ENCODE data around the gene CYBB.

CYBB gene

DNA sequence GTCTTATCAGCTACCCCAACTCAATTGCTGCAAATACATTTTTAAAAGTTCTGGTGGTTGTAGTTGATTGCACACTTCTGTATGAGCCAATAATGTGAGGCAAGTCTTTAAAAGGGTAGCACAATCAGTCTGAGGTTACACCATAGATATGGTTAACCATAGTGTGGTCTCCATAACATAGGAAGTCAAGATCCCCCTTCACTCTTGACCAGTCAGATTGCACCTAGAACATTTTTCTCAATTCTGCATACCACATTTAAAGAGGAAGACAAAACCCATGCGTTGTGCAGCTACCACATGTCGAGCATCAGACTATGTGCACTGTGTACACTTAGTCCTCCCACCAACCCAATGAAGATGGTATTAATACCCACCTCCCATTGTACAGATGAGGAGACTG lies 26.5 kb upstream of the CYBB start:
- TF ChIP-seq, protein P1, sequence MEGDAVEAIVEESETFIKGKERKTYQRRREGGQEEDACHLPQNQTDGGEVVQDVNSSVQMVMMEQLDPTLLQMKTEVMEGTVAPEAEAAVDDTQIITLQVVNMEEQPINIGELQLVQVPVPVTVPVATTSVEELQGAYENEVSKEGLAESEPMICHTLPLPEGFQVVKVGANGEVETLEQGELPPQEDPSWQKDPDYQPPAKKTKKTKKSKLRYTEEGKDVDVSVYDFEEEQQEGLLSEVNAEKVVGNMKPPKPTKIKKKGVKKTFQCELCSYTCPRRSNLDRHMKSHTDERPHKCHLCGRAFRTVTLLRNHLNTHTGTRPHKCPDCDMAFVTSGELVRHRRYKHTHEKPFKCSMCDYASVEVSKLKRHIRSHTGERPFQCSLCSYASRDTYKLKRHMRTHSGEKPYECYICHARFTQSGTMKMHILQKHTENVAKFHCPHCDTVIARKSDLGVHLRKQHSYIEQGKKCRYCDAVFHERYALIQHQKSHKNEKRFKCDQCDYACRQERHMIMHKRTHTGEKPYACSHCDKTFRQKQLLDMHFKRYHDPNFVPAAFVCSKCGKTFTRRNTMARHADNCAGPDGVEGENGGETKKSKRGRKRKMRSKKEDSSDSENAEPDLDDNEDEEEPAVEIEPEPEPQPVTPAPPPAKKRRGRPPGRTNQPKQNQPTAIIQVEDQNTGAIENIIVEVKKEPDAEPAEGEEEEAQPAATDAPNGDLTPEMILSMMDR (conservative IDR thresholded peaks at IDR 0.05): no peak
- no peak overlapping the region for H3K27ac ChIP-seq

DNA sequence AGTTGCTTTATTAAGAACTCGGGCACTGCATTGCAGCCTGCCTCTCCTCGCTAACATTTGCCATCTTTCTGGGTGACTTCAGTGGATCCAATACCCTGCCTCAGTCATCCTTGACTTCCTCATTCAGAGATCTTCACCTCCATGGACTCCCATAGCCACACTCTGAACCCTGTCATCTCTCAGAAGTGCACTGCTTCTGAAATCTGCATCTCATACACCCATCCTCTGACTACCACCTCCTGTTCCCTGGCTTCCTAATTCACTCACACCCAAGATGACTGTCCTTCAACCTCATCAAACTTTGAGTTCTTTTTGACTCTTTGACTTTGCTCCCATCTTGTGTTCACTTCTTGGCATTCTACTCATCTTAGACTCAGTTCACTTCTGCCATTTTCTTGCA lies 25.3 kb upstream of the CYBB start:
- H3K27ac ChIP-seq: no peak overlapping the region

DNA sequence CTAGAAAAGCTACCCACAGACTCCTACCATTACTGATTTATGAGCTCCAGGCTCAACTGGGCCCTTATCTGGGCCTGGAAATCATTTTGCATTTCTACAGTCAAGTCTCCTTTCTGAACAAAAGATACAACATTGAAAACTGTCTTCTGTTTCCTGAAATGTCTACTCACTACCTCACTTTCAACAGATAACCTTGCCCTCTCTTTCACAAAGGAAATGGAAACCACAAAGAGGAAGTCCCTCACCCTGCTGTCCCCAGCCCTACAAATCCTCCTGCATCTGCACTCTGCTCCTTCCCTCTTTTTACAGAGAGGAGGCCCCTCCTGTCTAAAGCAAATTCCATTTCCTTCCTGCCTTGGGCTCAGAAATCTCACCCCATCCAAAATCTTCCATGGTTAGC lies 24.8 kb upstream of the CYBB start:
- H3K27ac ChIP-seq: no peak overlapping the region

More for the DNA sequence above, 25.3 kb upstream of the CYBB start:
- TF ChIP-seq, protein P1 (conservative IDR thresholded peaks at IDR 0.05): no peak

DNA sequence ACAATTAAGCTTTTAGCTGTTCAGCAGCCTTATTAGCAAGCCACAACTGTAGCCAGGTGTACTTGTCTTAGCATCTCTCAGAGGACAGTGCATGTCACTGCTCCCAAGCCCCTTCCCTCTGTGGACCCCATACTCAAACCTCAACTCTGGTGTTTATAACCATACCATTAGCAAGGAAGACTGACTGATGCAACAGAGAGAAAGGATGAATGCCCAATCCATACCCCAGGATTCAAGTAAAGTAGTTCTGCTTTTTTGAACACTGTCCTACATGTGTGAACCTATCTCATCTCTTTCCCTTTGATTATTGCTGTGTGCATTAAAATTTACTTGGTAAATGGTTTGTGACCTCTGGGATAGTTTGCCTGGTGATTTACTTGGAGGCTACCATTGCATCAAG lies 22.8 kb upstream of the CYBB start:
- no peak overlapping the region for H3K27ac ChIP-seq
- TF ChIP-seq, protein P1 (conservative IDR thresholded peaks at IDR 0.05): no peak

More for the DNA sequence above, 24.8 kb upstream of the CYBB start:
- TF ChIP-seq, protein P1 (conservative IDR thresholded peaks at IDR 0.05): no peak

DNA sequence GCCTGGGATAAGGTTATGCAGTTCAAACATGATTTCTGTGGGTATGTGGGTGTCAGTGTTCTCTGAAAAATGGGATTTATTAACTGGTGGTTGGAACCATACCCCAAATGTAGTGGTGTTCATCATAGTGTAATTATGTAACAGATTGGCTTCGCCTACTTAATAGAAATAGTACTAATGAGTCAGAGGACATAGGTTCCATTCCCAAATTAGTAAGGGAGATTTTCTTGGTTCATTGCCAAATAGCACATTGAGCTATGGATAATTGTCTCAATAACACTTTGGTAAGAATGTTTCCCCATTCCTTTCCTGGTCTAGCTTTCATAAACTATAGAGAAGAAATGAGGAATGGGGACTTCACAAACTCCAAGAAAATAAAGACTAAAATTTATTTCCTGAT lies 20.5 kb upstream of the CYBB start:
- H3K27ac ChIP-seq: no peak overlapping the region
- TF ChIP-seq, protein P1 (conservative IDR thresholded peaks at IDR 0.05): no peak

DNA sequence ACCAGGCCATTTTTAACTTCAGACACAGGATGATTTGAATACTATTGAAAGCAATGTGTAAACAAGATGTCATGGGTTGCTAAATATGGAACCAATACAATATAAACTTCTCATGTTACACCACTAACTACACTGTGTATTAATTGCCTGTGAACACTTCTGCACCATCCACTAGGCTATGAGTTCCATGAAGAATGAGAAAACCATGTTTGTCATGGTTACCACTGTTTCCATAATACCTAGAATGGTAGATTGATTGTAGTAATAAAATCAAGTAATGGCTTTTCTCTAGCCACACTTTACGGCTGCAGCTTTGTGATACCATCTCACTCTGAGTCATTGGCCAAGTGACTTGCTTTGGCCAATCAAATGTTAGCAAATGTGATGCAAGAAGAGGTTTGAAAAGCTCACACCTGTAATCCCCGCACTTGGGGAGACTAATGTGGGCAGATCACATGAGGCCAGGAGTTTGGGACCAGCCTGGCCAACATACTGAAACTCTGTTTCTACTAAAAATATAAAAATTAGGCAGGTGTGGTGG lies 19.9 kb upstream of the CYBB start:
- TF ChIP-seq, protein P1 (conservative IDR thresholded peaks at IDR 0.05): no peak
- no peak overlapping the region for H3K27ac ChIP-seq

DNA sequence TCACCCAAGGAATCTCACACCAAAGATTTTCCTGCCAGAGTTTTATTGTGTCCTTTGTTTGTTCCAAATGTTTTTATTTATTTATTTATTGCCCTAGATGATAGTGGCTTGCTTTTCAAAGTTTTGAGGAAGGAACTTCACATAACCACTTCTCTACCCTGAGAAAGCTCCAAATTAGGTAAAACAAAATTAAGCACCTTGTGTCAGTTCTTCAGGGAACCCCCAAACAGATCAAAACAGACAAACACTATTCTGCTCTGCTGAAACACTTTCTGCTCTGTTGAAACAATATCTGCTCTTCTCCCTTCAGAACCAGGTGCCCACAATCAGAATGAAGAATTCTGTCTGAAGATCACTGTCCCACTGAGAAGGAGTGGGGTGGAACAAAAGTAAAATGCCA lies 16.5 kb upstream of the CYBB start:
- H3K27ac ChIP-seq: no peak overlapping the region
- TF ChIP-seq, protein P1 (conservative IDR thresholded peaks at IDR 0.05): no peak

All from VCaP (cell line).